Measurements from ENCODE around the gene OR1L8.
"Not testable (repeated sequence)": the region's sequence is repeated elsewhere in the genome, so short reads cannot be mapped to it uniquely, and the experiment has no call there.

The OR1L8 gene, protein sequence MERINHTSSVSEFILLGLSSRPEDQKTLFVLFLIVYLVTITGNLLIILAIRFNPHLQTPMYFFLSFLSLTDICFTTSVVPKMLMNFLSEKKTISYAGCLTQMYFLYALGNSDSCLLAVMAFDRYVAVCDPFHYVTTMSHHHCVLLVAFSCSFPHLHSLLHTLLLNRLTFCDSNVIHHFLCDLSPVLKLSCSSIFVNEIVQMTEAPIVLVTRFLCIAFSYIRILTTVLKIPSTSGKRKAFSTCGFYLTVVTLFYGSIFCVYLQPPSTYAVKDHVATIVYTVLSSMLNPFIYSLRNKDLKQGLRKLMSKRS

GRCh38 chr9:122583284-122583683 lies at the start of gene OR1L8:
TSS of gene OR1L8 (minus strand) at chr9:122583384. CDS start at chr9:122568477, 14,907 bp downstream.
- DNase-seq: not testable (repeated sequence)

GRCh38 chr9:122619996-122620395 lies 36.8 kb upstream of the OR1L8 start:
- DNase-seq: no peak

DNA sequence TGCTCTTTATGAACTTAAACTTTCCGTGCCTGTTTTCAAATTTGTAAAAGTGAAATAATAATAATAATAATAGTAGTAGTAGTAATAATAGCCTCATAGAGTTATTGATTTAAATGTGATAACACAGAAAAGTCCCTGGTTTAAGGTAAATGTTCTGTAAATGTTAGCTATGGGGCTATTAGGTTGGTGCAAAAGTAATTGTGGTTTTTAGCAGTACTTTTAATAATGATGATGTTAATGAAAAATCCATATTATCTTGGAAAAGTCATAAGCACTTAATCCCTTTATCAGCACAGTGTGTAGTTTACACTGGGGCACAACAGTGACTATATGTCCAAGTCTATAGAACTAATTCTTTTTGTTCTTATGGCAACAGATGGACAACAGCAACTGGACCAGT lies 31.2 kb upstream of the OR1L8 start, which contains the start of gene OR1Q1:
Gene OR1Q1, plus strand, starts transcription at position 377 of the 400 bp plus-strand sequence. Its CDS starts 0 bp downstream, at position 377.
- DNase-seq: no peak

- no peak for DNase-seq
These were observed 26.6 kb upstream of the OR1L8 start for GRCh38 chr9:122609804-122610203.

- no peak for DNase-seq
These were observed 23.4 kb upstream of the OR1L8 start for GRCh38 chr9:122606587-122606986.

DNA sequence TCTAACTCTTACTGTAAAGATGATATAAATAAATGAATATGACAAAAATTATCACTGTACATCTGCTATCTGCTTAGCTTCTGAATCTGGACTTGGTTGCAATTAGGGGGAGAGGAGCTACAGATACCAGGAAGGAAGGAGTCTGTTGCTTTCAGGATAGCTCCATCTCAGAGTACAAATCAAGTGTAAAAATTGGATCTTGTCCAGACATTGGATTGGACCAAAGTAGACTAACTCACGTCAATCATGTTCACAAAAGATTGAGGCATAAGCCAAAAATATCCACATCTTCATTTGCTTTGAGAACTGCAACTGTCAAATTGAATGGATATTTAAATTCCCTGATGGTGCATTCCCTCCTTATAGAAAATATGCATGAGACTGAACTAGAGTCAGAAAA lies 22.5 kb upstream of the OR1L8 start:
- DNase-seq: no peak

DNA sequence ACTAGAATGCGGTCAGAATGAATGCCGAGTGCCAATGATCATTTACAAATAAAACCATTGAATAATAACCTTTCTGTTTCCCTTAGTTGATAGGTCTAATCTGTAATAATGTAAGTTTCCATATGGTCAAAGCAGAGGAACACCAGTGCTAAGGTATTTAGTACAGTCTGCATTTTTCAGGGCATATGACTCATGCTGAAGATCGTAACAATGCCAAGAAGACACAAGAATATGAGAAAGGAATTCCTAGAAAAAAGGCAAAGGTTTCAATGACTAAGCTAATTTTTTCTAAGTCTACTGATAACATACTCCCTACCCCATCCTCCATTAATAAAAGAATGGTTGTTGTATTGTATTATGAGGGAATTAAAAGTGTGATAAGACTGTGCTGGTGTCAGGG lies 2.8 kb downstream of the OR1L8 start:
- no peak for DNase-seq

DNA sequence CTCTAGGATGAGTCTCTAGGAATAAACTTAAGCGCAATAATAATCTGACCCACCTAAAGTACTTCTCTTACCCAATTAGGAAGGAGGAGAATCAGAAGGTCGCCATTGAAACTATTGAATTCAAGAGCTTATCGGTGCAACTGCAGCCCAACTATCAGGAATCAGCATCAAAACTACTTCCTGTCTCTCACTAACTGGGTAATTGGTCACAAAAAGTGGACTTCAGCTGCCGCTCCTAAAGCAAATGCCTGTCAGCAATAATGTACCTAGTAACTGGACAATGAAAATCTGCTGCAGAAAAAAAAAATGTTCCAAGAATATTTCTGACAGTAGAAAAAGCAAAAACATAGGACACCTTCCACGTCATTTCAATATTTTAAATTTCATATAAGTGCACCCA lies 3.3 kb downstream of the OR1L8 start:
- no peak for DNase-seq

- no peak for DNase-seq
These were observed 10.7 kb downstream of the OR1L8 start for GRCh38 chr9:122572456-122572855.

DNA sequence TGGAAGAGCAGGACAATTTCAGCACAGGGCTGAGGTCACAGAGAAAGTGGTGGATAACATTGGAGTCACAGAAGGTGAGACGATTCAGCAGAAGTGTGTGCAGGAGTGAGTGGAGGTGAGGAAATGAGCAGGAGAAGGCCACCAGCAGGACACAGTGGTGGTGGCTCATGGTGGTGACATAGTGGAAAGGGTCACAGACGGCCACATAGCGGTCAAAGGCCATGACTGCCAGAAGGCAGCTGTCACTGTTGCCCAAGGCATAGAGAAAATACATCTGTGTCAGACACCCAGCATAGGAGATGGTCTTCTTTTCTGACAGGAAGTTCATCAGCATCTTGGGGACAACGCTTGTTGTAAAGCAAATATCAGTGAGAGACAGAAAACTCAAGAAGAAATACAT lies 15.3 kb downstream of the OR1L8 start:
- DNase-seq: no peak

DNA sequence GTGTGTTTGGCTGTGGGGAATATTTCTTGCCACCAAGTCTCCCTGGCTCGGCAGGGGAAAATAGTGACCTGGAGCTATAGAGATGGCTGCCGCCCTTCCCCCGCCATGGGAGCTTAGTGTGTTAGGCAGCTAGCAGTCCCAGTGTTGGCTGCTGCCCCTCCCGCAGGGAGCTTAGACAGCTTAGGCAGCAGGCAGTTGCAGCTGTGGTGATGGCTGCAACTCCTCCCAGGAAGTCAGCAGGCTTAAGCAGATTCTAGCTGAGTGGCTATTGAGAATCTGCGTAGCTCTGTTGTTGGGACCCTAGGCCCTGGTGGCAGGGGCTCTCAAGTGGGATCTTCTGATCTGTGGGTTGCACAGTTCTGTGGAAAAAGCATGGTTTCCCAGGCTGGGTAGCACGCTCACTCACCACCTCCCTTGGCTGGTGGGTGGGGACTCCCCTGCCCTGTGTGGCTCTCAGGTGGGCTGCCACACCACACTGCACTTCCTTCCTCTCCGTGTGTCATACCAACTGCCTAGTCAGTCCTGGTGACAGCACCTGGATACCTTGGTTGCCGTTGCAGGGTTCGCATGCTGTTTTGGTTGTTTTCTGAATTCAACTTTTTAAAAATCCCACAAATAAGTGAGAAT lies 20.9 kb downstream of the OR1L8 start:
- no peak for DNase-seq

GRCh38 chr9:122561446-122561845 lies 21.7 kb downstream of the OR1L8 start:
- no peak for DNase-seq

GRCh38 chr9:122552812-122553211 lies 30.4 kb downstream of the OR1L8 start, which contains the start of gene OR1N2:
TSS of gene OR1N2 (plus strand) at chr9:122553112. CDS start at chr9:122553212, 100 bp downstream.
- no peak for DNase-seq

DNA sequence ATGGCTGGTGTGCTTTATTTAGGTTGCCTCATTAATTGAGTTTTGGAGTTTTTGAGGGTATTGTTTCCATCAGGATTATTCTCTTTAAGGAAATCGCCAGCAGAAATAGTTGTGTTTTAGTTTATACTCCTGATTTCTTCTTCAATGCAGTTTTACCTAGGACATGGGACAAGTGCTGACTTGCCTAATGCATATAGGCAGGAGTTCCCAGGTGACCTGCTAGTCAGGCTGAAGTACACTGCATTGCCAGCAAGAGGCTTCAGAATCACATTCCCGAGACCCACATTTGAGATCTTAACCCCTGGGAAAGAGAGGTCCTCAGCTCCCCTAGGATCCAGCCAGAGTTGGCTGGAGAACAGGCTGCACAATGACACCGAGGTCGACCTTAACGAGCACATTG lies 31.8 kb downstream of the OR1L8 start:
- DNase-seq: no peak

DNA sequence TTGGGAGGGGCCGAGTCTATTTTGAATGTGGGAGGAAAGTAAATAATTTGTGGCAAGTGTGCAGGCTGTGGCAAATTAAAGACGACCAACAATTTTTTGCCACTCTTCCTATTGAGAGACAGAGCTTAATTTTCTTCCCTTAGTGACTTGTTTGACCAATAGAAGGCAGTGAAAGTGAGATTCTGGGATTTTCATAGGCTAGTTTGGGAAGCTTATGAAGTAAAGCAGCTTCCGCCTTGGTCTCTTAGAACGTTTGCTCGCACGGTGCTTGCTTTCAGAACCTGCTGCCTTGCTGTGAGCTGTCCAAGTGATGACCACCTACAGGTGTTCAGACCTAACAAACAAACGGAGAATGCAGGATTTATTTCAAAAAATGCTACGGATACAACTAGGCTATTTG lies 37.0 kb downstream of the OR1L8 start:
- no peak for DNase-seq

DNA sequence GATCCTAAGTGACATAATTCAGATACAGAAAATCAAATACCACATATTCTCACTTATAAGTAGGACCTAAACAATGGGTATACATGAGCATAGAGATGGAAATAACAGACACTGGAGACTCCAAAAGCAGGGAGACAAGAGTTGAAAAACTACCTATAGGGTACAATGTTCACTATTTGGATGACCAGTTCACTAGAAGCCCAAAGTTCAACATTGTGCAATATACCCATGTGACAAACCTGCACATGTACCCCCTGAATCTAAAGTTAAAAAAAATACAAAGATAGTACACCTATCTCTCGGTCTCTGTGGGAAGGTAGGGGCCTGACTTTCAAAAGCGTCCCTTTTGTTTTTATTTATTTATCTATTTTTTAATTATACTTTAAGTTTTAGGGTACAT lies 44.4 kb downstream of the OR1L8 start:
- DNase-seq: no peak

DNA sequence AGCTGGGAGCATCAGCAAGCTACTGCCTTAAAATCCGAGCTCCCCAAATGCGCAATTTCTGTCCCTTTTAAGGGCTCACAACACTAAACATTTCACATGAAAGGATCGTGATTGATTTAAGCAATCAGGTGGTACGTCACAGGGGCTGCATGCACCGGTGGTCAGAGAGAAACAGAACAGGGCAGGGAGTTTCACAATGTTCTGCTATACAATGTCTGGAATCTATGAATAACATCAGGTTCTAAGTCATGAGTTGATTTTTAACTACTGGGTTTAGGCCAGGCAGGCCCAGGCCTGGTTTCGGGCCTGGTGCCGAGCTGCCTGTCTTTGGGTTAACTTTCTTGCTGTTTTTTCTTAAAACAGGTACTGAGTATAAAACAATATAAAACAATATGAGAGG lies 46.1 kb downstream of the OR1L8 start:
- DNase-seq: not testable (repeated sequence)

- no peak for DNase-seq
These were observed 47.0 kb downstream of the OR1L8 start for GRCh38 chr9:122536134-122536533.

GRCh38 chr9:122531157-122531556 lies 52.0 kb downstream of the OR1L8 start:
- not testable (repeated sequence) for DNase-seq

- no peak for DNase-seq
These were observed 56.0 kb downstream of the OR1L8 start, which contains the start of gene OR1N1 for GRCh38 chr9:122527193-122527592. TSS of gene OR1N1 (minus strand) at chr9:122527293. CDS start at chr9:122527293, 0 bp downstream.

DNA sequence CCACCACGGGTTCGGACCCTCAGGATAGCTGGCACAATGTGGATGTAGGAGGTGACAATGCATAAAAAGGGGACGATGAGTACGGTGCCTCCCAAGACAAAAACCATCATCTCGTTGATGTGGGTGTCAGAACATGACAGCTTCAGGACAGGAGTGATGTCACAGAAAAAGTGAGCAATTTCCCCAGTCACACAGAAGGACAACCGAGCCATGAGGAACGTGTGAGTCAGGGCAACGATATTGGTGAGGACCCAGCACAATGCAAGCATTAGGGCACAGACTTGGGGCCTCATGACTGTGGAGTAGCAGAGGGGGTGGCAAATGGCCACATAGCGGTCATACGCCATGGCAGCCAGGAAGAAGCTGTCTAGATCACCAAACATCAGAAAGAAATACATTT lies 56.6 kb downstream of the OR1L8 start:
- no peak for DNase-seq

- DNase-seq: no peak
These were observed 63.8 kb downstream of the OR1L8 start for GRCh38 chr9:122519376-122519775.

GRCh38 chr9:122518841-122519240 lies 64.3 kb downstream of the OR1L8 start, which contains the start of gene OR1J4:
TSS of gene OR1J4 (plus strand) at chr9:122519141. CDS start at chr9:122519141, 0 bp downstream.
- no peak for DNase-seq

DNA sequence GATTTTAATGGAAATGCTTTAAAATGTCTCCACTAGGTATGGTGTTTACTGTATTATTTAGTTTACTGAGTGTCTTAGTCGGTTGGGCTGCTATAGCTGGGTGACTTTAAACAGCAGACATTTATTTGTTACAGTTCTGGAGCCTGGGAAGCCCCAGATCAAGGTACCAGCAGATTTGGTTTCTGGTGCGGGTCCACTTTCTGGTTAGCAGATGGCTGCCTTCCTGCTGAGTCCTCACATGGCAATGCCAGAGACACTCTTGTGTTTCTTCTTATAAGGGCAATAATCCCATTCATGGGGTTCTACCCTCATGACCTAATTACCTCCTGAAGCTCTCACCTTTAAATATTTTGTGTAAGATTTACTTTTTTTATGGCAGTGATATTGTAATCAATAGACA lies 65.0 kb downstream of the OR1L8 start:
- no peak for DNase-seq

Measured in hippocampal formation (tissue), 2 donors.